ENCODE results near the gene ANKMY1. TPM values are rescaled to one million over a fixed set of nuclear protein-coding genes. Genes with fewer than 3 reads are reported as not detected.
"Not testable (repeated sequence)": the region's sequence is repeated elsewhere in the genome, so short reads cannot be mapped to it uniquely, and the experiment has no call there.

The ANKMY1 gene
- total RNA-seq, 1 donor from 2014 or later, result 8.9 TPM

DNA sequence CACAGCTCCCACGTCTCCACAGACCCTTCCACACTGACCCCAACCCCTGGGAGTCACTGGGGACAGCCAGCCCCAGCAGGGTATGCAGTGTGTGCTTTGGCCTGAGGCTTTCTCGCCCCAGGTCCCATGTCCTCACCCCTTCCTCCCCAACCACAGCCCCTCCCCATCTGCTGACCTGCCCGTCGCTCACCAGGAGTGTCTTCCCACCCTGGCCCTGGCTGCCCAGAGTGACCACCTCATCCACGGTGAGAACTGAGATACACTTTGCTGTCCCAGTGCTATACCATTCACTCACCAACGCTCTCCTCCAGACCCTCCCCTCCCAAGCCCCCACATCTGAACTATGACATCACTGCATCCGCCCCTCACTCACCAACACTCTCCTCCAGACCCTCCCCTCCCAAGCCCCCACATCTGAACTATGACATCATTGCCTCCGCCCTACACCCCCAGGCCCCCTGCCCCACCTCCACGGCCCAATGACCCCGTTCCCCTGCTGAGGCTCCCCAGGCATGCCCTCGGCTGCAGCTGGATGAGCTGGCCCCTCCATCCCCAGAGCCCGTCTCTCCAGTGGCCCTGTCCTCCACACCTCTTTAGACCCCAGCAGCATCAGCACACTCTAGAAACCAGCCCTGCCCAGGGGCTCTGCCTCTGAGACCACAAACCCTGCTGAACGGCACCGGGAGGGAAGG, 55.2 kb downstream of the ANKMY1 start:
- no peak for ATAC-seq

GRCh38 chr2:240502059-240502429, 55.7 kb downstream of the ANKMY1 start:
- no peak for ATAC-seq

- no peak for ATAC-seq
Observed at GRCh38 chr2:240501531-240501991, 56.2 kb downstream of the ANKMY1 start.

DNA sequence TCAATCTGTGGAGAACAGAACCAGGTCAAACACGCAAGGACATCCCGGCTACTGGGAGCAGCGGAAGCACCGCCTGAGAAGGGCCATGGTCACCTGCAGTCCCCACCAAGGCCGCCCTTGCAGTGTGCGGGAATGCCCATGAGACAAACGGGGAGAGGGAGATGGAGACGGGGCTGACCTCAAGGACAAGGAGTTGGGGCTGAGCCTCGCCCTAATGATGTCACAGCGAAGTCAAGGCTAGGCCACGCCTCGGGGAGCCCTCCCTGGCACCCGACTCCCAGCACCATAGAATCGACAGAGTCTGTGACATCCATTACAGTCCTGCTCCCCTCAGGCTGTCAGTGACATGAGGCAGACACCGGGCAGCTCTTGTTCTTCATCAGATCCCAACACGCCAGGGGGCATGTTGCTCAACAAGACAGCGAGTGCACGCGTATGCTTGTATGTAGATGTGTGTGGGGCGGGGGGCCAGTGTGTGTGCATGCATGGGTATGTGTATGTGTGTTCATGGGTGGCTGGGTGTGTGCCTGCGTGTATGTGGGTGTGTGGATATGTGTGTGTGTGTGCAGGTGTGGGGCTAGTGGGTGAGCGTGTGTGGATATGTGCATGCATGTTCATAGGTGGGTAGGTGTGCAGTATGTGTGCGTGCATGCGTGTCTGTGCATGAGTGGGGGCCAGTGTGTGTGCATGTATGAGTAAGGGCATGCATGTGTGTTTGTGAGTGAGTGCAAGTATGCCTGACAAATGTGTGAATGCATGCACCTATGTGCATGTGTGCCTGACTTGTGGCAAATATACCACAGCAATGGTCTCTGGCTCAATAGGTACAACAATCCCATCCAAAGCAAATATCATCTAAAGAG, 57.0 kb downstream of the ANKMY1 start:
- ATAC-seq, result no peak

- ATAC-seq, result peak; percentile 10
Observed at GRCh38 chr2:240499309-240500301, 58.2 kb downstream of the ANKMY1 start.

DNA sequence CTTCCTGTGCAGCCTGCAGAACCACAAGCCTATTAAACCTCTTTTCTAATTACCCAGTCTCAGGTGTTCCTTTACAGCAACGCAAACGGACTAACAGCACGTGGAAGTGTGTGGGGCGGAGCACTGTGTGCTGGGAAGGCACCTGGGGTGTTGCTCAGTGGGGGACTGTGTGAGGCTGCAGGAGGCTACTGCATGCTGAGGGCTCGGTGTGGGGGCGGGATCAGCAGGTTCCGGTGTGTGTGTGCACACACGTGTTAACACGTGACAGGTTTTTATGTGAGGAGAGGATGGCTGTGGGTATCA, 58.9 kb downstream of the ANKMY1 start:
- no peak for ATAC-seq

DNA sequence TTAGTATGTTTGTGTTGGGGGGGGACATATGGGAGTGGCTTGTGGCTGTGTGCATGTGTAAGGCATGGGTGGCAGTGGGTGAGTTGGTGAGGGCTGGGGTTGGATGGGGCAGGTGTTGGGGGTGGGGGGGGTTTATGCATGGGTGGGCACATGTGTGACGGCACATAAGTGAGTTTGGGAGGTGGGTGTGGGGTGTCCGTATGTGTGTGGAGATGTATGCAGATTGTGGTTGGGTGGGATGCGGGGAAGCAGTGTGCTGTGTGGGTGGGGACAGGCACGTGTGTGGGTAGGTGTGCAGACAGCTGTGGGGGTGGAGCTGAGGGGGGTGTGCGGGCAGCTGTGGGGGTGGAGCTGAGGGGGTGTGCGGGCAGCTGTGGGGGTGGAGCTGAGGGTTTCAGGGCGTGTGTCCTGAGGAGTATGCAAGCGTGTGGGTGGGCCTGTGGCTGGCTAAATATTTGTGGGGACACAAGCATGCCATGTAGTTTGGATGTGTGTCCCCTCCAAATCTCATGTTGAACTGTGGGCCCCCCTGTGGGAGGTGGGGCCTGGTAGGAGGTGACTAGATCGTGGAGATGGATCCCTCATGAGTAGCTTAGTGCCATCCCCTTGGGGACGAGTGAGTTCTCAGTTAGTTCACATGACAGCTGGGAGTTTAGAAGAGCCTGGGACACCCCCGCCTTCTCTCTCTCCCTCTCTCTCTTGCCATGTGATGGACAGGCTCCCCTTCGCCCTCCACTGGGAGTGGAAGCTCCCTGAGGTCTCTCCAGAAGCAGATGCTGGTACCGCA, 59.4 kb downstream of the ANKMY1 start:
- ATAC-seq, result no peak

DNA sequence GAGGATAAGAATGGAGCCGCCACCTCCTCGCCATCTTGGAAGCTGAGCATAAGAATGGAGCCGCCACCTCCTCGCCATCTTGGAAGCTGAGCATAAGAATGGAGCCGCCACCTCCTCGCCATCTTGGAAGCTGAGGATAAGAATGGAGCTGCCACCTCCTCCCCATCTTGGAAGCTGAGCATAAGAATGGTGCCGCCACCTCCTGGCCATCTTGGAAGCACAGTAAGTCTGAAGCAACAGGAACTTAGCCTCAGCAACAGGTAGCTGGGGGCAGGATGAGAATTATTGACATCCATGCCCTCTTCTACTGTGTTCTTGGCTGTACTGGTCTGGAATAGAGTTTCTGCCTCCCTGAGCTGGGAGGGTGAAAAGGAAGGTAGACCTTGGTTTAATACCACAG, 60.7 kb downstream of the ANKMY1 start:
- ATAC-seq, result peak; percentile 46

- ATAC-seq, result not testable (repeated sequence)
Observed at GRCh38 chr2:240494942-240495341, 62.8 kb downstream of the ANKMY1 start.

- no peak for ATAC-seq
Observed at GRCh38 chr2:240494194-240494793, 63.5 kb downstream of the ANKMY1 start.

DNA sequence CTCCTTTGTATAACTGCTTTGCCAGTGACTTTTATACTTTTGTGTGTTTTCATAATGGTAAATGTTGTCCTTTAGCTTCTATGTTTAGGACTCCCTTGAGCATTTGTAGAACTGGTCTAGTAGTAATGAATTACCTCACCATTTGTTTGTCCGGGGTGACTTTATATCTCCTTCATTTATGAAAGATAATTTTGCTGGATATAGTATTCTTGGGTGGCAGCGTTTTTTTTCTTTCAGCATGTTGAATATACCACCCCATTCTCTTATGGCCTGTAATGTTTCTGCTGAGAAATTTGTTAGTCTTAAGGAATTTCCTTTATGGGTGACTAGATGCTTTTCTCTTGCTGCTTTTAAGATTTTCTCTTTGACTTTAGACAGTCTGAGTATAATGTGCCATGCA, 66.3 kb downstream of the ANKMY1 start:
- no peak for ATAC-seq

DNA sequence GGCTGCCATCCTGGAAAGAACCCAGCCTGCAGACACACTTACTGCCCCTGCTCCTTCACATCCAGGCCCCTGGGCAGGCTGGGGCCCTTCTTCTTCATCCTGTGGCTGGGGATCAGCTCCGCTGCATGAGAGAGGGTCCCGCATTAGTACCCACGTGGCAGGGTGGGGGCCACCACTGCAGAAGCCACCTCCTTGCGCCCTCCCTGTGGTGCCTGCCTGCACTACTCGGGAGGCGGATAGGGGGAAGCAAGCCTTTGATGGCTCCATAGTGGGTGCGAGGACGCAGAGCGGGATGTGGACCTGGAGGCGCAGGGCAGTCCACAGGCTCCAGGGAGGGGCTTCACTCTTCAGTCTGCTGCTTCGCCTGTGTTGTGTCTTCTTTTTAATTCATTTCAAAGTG, 75.6 kb downstream of the ANKMY1 start:
- peak; percentile 19 for ATAC-seq

- peak; percentile 37 for ATAC-seq
Observed at GRCh38 chr2:240481720-240482119, 76.1 kb downstream of the ANKMY1 start.

DNA sequence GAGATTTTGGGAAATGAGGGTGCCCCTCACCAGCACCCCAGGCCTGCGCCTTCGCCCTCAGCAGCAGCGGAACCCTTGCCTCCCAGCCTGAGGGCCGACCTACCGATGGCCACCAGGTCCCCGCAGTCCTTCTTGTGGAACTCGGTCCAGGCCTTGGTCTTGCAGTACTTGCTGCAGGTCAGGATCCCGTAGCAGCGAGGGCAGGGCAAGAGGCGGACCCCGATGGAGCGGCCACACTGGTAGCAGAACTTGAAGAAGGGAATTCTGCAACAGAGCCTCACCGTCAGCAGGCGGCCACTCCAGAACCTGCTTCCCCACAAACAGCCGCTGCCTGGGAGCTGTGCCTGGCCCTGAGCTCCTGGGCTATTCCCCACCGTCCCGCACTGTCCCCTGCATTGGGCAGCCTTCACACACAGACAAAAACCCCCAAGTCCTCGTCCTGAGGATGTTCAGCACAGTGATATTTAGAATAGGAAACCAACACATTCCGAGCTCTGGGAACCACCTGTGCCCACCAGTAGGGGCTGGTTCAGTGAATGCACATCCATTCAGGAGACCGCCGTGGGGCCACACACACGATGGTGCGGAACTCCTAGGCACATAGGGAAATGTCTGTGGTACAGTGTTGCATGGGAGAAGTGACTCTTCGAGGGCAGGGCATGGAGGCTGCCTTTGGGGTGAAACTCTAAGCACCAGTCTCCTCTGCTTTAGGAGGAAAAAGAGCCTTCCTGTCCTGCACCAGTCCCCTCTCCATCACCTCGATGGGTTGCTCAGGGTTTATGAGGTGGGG, 76.8 kb downstream of the ANKMY1 start:
- peak; percentile 7 for ATAC-seq

DNA sequence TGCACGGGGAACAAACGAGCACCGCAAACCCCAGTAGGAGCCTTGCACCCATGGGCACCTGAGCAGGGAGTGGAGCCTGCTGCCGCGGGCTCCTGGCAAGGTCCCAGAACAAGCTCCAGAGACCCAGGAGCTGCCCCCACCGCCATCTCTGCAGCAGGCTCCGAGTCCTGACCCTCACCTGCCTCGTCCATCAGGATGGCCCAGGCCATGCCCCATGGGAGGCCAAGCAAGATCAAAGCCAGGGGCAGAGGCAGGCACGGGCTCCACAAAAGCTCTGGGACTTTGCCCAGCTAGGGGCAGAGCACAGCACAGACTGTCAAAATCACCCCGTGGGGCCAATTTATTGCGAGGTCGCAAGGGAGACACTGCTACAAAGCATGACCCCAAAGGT, 78.7 kb downstream of the ANKMY1 start:
- peak; percentile 11 for ATAC-seq

GRCh38 chr2:240478346-240479110, 79.3 kb downstream of the ANKMY1 start:
- ATAC-seq, result peak; percentile 18

- ATAC-seq, result no peak
Observed at GRCh38 chr2:240477916-240478315, 79.9 kb downstream of the ANKMY1 start.

- no peak for ATAC-seq
Observed at GRCh38 chr2:240473211-240473610, 84.6 kb downstream of the ANKMY1 start.

- ATAC-seq, result no peak
Observed at GRCh38 chr2:240472078-240472790, 85.6 kb downstream of the ANKMY1 start.
